T-cell (primary cell): Measurements from ENCODE around the gene MARVELD2. TPM values are rescaled to one million over a fixed set of nuclear protein-coding genes. Genes with fewer than 3 reads are reported as not detected.

Experiments used
- ATAC-seq, 4 experiments: fragments of 200-7000 bp in 3 of 4; fragments of 150-1000 bp in 1 of 4; cut with Tn5 transposase; replicated peaks in 1 of 4; 1 replicate in 3 of 4; 2 replicates in 1 of 4; pipeline ENCODE4 v1.10.0; 2021; ENCODE audit warnings: moderate library complexity in 3 of 4, mild to moderate bottlenecking in 2 of 4, moderate number of reproducible peaks in 1 of 4
- CTCF ChIA-PET, 2 donors: fragments of 300-600 bp; sonication (Branson Sonifier 250); formaldehyde crosslinking; loops; one replicate each; lab custom pipeline; 2022; ENCODE audit warnings: antibody characterized with exemption in 2 of 2; lab: Charles Lee
- POLR2A ChIA-PET, 2 donors: fragments of 300-600 bp; sonication (Branson Sonifier 250); formaldehyde crosslinking; loops; one replicate each; lab custom pipeline; 2022; ENCODE audit warnings: antibody characterized with exemption in 2 of 2; lab: Charles Lee
- DNase-seq, 35 experiments: peaks; one replicate each; pipeline versions ENCODE4 v3.0.0 to v3.0.0-alpha.2; 2013 to 2023
- H3K27ac ChIP-seq: one replicate; pipeline ENCODE4 v1.5.1; 2013; ENCODE audit warnings: low read length
- H3K27me3 ChIP-seq, 2 experiments: replicated peaks in 1 of 2; 1 replicate in 1 of 2; 2 replicates in 1 of 2; pipeline versions ENCODE4 v1.6.1 to v1.7.0; 2013; ENCODE audit warnings: low read length in 1 of 2, mixed read lengths in 1 of 2; ENCODE audit not compliant: control insufficient read depth in 2 of 2, insufficient read depth in 2 of 2; ENCODE audit errors: extremely low read depth in 1 of 2
- H3K36me3 ChIP-seq, 2 donors: 1 replicate in 1 of 2; 2 replicates in 1 of 2; pipeline versions ENCODE4 v1.6.1 to v1.7.0; 2013; ENCODE audit warnings: low read length in 1 of 2; ENCODE audit not compliant: control insufficient read depth in 2 of 2, insufficient read depth in 1 of 2; ENCODE audit errors: extremely low read depth in 1 of 2
- H3K4me1 ChIP-seq, 2 experiments: 1 replicate in 1 of 2; 2 replicates in 1 of 2; pipeline versions ENCODE4 v1.6.1 to v1.7.0; 2013; ENCODE audit warnings: low read length in 2 of 2, mixed read lengths in 1 of 2; ENCODE audit not compliant: insufficient read depth in 2 of 2, control insufficient read depth in 1 of 2; ENCODE audit errors: extremely low read depth in 1 of 2
- H3K4me3 ChIP-seq, 2 donors: 1 replicate in 1 of 2; 2 replicates in 1 of 2; pipeline versions ENCODE4 v1.5.1 to v1.7.0; 2013; ENCODE audit warnings: mild to moderate bottlenecking in 2 of 2, low read length in 1 of 2, moderate library complexity in 1 of 2; ENCODE audit not compliant: control insufficient read depth in 1 of 2; ENCODE audit errors: extremely low read depth in 1 of 2
- H3K9me3 ChIP-seq: 2 replicates; pipeline ENCODE4 v1.7.0; 2013
- H3K27ac Mint-ChIP-seq, 2 donors: one replicate each; pipeline ENCODE4 v1.8.0; 2020 to 2021; ENCODE audit warnings: mild to moderate bottlenecking in 2 of 2, mixed read lengths in 2 of 2
- H3K27me3 Mint-ChIP-seq, 2 donors: one replicate each; pipeline ENCODE4 v1.8.0; 2021 to 2022; ENCODE audit warnings: mixed read lengths in 2 of 2
- H3K36me3 Mint-ChIP-seq: one replicate; pipeline ENCODE4 v1.8.0; 2021; ENCODE audit warnings: mixed read lengths
- H3K4me1 Mint-ChIP-seq, 3 donors: one replicate each; pipeline ENCODE4 v1.8.0; 2020 to 2022; ENCODE audit warnings: mixed read lengths in 3 of 3, mild to moderate bottlenecking in 1 of 3
- H3K4me3 Mint-ChIP-seq, 3 donors: one replicate each; pipeline ENCODE4 v1.8.0; 2020 to 2022; ENCODE audit warnings: mild to moderate bottlenecking in 3 of 3, mixed read lengths in 3 of 3, moderate library complexity in 3 of 3
- H3K9me3 Mint-ChIP-seq, 3 donors: one replicate each; pipeline ENCODE4 v1.8.0; 2020 to 2022; ENCODE audit warnings: mixed read lengths in 3 of 3
- WGBS: methylation state at CpG from one replicate; pipeline ENCODE4 v1.1.5; 2013; ENCODE audit warnings: missing lambda C conversion rate; ENCODE audit not compliant: insufficient coverage; 5-methylcytosine and 5-hydroxymethylcytosine counted together
- total RNA-seq, 35 experiments: library from RNA in 6 of 35; stranded (reverse) in 6 of 35; fragments of 120-200 nt in 1 of 35; gene quantifications; one replicate each; pipeline versions ENCODE4 v1.2.1 to v1.2.4 and lab custom pipeline; 2013 to 2026

The MARVELD2 gene
- total RNA-seq, 5 donors from 2014 or later (not counting 1 experiment from before 2014, with no cell fraction given): 0.43 to 1.2 (median 0.75) TPM

GRCh38 chr5:69489246-69489645, 74.3 kb downstream of the MARVELD2 start:
- Mint-ChIP-seq H3K36me3 (no peaks in the 10 kb centered on the region), H3K9me3 (no peaks in the 10 kb centered on the region), H3K4me1 (peaks cover 0 to 15% (median 12%) of the 10 kb centered on the region in 3 donors), H3K27me3 (peaks cover 29 to 41% of the 10 kb centered on the region in 2 donors), H3K27ac (no peak overlapping the region), H3K4me3 (no peak overlapping the region)
- CTCF ChIA-PET: interaction anchor here in 1 of 2 donors (0.6 kb wide), 1 partner anchor 64 kb away, joined by 4 read pairs; no protein-coding TSS in a partner anchor
- H3K27me3 ChIP-seq: peaks cover 2 to 34% of the 10 kb centered on the region in 2 experiments
- peaks cover 0 to 18% of the 10 kb centered on the region in 2 experiments for H3K4me1 ChIP-seq
- ATAC-seq (no peak), DNase-seq (no peak)
- H3K4me3 ChIP-seq: no peak overlapping the region
- POLR2A ChIA-PET: no interaction called here
- H3K36me3 ChIP-seq: no peaks in the 10 kb centered on the region
- no peaks in the 10 kb centered on the region for H3K9me3 ChIP-seq
- H3K27ac ChIP-seq: no peak overlapping the region
- WGBS: no CpG with 5 or more reads among the region's 4 CpGs

DNA sequence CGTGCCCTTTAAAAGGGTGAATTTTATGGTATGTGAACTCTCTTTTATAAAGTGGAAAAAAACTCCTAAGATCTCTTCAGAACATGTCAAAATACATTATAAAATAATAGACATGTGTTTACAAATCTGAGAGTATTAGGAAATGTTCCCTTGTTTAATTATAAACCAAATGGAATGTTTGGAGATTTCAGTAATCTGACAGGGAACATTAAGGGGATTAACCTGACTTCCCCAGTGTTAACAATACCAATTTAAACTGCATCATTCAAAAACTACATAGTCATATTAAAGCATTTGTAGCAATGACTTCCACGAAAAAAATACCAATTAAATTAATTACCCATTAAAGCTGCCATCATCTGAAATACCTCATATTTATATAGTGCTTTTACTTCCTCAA, 76.1 kb downstream of the MARVELD2 start:
- POLR2A ChIA-PET: no interaction called here
- CTCF ChIA-PET: no interaction called here
- no peak for ATAC-seq
- Mint-ChIP-seq H3K27me3 (peaks cover 44 to 53% of the 10 kb centered on the region in 2 donors), H3K4me1 (peaks cover 0 to 17% (median 15%) of the 10 kb centered on the region in 3 donors), H3K36me3 (no peaks in the 10 kb centered on the region), H3K9me3 (no peaks in the 10 kb centered on the region), H3K27ac (no peak overlapping the region), H3K4me3 (peak overlapping the region in 2 of 3 donors; percentile 10 to 74)
- no peak overlapping the region for H3K4me3 ChIP-seq
- no CpG with 5 or more reads among the region's 2 CpGs for WGBS
- DNase-seq: no peak
- H3K36me3 ChIP-seq: no peaks in the 10 kb centered on the region
- H3K27me3 ChIP-seq: peaks cover 2 to 38% of the 10 kb centered on the region in 2 experiments
- no peak overlapping the region for H3K27ac ChIP-seq
- no peaks in the 10 kb centered on the region for H3K9me3 ChIP-seq
- H3K4me1 ChIP-seq: peaks cover 0 to 18% of the 10 kb centered on the region in 2 experiments

DNA sequence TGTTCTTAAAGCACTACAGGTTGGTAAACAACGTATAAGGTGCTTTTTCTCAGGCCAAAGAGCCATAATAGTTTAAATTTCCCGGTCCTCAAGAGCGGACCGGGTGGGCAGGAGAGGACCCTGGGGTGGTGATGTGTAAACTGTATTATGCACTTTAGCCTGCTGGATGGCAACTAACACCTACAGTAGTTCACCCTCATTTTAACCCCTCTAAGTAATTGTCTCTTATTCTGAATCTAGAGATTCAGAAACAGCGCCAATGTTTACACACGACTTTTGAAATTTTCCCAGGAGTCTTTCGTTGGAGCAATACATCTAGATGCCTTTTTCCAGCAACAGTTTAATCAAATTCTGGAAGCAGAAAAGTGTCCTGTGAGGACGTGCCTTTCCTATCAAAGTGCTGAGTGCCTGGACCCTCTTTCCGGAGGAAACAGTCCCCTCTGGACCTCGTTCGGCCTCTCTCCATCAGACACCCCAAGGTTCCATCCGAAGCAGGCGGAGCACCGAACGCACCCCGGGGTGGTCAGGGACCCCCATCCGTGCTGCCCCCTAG, 77.0 kb downstream of the MARVELD2 start:
- DNase-seq (no peak), ATAC-seq (no peak)
- H3K36me3 Mint-ChIP-seq: no peaks in the 10 kb centered on the region
- POLR2A ChIA-PET: no interaction called here
- no peaks in the 10 kb centered on the region for H3K9me3 Mint-ChIP-seq
- Histone ChIP-seq H3K27ac (no peak overlapping the region), H3K4me3 (peak overlapping the region in 1 of 2 donors; percentile 68), H3K4me1 (peaks cover 0 to 18% of the 10 kb centered on the region in 2 experiments), H3K36me3 (no peaks in the 10 kb centered on the region), H3K9me3 (no peaks in the 10 kb centered on the region), H3K27me3 (peaks cover 2 to 37% of the 10 kb centered on the region in 2 experiments)
- peaks cover 48 to 57% of the 10 kb centered on the region in 2 donors for H3K27me3 Mint-ChIP-seq
- H3K4me3 Mint-ChIP-seq: peak overlapping the region; percentile 55 to 74 (median 66)
- H3K27ac Mint-ChIP-seq: no peak overlapping the region
- peaks cover 0 to 17% (median 15%) of the 10 kb centered on the region in 3 donors for H3K4me1 Mint-ChIP-seq
- 21% methylated on average over 12 of the region's 17 CpGs for WGBS
- CTCF ChIA-PET: no interaction called here

GRCh38 chr5:69492391-69492922, 77.5 kb downstream of the MARVELD2 start, which contains the start of gene OCLN:
Gene OCLN (plus strand): TSS chr5:69492790. CDS start chr5:69504245, 11,455 bp downstream.
- Mint-ChIP-seq H3K9me3 (no peaks in the 10 kb centered on the region), H3K27ac (no peak within 1 kb of the TSS), H3K27me3 (peaks cover 49 to 58% of the 10 kb centered on the region in 2 donors), H3K4me3 (peak within 1 kb of the TSS; percentile 56 to 74 (median 66)), H3K4me1 (peaks cover 0 to 17% (median 15%) of the 10 kb centered on the region in 3 donors), H3K36me3 (no peaks in the 10 kb centered on the region)
- WGBS: 3% methylated on average over 42 of the region's 56 CpGs
- POLR2A ChIA-PET: no interaction called here
- peak within 1 kb of the TSS; percentile 26 to 68 for H3K4me3 ChIP-seq
- ATAC-seq (peak in 3 of 4 experiments; percentile 24 to 38 (median 29)), DNase-seq (peak in 1 of 35 experiments; percentile 3)
- H3K9me3 ChIP-seq: no peaks in the 10 kb centered on the region
- CTCF ChIA-PET: no interaction called here
- peaks cover 2 to 35% of the 10 kb centered on the region in 2 experiments for H3K27me3 ChIP-seq
- H3K36me3 ChIP-seq: no peaks in the 10 kb centered on the region
- H3K27ac ChIP-seq: no peak within 1 kb of the TSS
- peaks cover 0 to 18% of the 10 kb centered on the region in 2 experiments for H3K4me1 ChIP-seq

DNA sequence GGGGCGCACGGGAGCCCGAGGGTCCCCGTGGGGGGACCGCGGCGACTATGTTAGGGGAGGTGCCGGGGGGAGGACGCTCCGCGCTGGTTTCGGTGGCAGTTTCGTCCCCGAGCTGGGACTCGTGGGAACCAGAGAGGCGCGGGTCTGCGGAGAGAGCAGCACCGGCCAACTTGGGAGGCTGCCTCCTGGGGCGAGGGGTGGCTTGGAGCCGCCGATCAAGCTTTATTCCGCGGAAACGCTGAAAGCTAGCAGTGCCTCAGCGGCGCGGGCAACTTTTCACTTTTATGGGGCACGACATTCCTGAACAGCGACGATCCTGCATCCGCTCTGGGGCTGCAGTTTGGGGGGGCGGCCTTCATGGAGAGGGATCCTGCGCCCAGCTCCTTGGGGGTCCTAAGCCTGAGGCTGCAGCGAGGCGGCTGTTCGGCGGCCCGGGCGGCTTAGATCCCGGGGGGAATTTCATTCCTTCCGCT, 78.0 kb downstream of the MARVELD2 start:
- Mint-ChIP-seq H3K27me3 (peaks cover 49 to 58% of the 10 kb centered on the region in 2 donors), H3K4me3 (peak overlapping the region; percentile 56 to 74 (median 66)), H3K9me3 (no peaks in the 10 kb centered on the region), H3K27ac (no peak overlapping the region), H3K36me3 (no peaks in the 10 kb centered on the region), H3K4me1 (peaks cover 0 to 17% (median 15%) of the 10 kb centered on the region in 3 donors)
- DNase-seq (peak in 5 of 35 experiments; percentile 1 to 11 (median 6)), ATAC-seq (peak in 1 of 4 experiments; percentile 16)
- ChIA-PET CTCF (no interaction called here), POLR2A (no interaction called here)
- 2% methylated on average over 32 of the region's 42 CpGs for WGBS
- peak overlapping the region; percentile 26 to 68 for H3K4me3 ChIP-seq
- H3K27ac ChIP-seq: no peak overlapping the region
- H3K27me3 ChIP-seq: peaks cover 2 to 35% of the 10 kb centered on the region in 2 experiments
- H3K4me1 ChIP-seq: peaks cover 0 to 18% of the 10 kb centered on the region in 2 experiments
- H3K36me3 ChIP-seq: no peaks in the 10 kb centered on the region
- no peaks in the 10 kb centered on the region for H3K9me3 ChIP-seq

DNA sequence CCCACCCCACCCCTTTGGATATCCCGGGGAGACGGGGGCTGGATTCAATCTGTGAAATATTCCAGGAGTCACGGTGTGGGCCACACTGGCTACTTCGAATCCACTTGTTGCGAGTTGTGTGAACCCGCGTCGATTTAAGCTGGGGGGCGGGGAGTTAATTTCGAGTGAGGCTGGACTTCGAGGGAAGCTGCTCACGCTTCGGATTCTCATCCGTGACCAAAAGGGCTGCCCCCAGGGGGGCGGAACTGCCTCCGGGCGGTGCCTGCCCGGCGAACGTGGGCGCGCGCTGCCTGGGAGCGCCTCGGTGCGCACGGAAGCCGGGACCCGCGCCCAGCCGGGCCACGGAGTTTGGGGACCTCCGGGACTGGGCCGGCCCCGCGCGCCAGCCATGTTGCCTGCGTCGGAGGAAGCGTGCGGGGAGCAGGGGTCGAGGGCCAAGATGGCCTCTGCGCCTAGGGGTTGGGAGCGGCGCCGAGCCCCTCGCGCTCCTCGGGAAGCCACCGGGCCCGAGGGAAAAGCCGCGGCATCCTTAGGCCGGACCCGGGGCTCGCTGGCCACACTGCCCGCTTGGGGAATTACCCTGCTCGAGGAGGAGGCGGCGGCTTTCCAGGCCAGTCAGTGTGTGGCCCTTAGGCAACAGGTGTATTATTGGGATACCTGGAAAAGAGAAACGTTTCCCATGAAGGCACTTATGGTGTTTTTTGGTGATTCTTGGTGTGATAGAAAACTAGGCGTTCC, 78.6 kb downstream of the MARVELD2 start:
- ChIA-PET CTCF (no interaction called here), POLR2A (no interaction called here)
- DNase-seq (peak in 1 of 35 experiments; percentile 2), ATAC-seq (peak in 1 of 4 experiments; percentile 24)
- Mint-ChIP-seq H3K9me3 (no peaks in the 10 kb centered on the region), H3K36me3 (no peaks in the 10 kb centered on the region), H3K4me3 (peak overlapping the region; percentile 56 to 74 (median 66)), H3K4me1 (peaks cover 0 to 17% (median 15%) of the 10 kb centered on the region in 3 donors), H3K27ac (no peak overlapping the region), H3K27me3 (peaks cover 48 to 57% of the 10 kb centered on the region in 2 donors)
- 3% methylated on average over 59 of the region's 62 CpGs for WGBS
- peaks cover 0 to 18% of the 10 kb centered on the region in 2 experiments for H3K4me1 ChIP-seq
- H3K9me3 ChIP-seq: no peaks in the 10 kb centered on the region
- no peaks in the 10 kb centered on the region for H3K36me3 ChIP-seq
- H3K27me3 ChIP-seq: peaks cover 2 to 34% of the 10 kb centered on the region in 2 experiments
- H3K27ac ChIP-seq: no peak overlapping the region
- H3K4me3 ChIP-seq: peak overlapping the region; percentile 26 to 68
